Uterus (tissue), 2 donors: ENCODE measurements around the gene BHLHE40.

ENCODE experiments used
- CTCF ChIP-seq, 4 experiments: fragments of 200-600 bp in 2 of 4; fragments of 450-650 bp in 2 of 4; sonication (generic) in 2 of 4; IDR thresholded peaks; one replicate each; pipeline ENCODE4 v1.5.1; 2016 to 2019; ENCODE audit warnings: antibody characterized with exemption in 4 of 4, mild to moderate bottlenecking in 2 of 4, moderate library complexity in 1 of 4
- POLR2A ChIP-seq, 2 donors: fragments of 450-650 bp; IDR thresholded peaks; one replicate each; pipeline ENCODE4 v1.6.1; 2016; ENCODE audit warnings: antibody characterized with exemption in 2 of 2, mild to moderate bottlenecking in 1 of 2, moderate library complexity in 1 of 2

DNA sequence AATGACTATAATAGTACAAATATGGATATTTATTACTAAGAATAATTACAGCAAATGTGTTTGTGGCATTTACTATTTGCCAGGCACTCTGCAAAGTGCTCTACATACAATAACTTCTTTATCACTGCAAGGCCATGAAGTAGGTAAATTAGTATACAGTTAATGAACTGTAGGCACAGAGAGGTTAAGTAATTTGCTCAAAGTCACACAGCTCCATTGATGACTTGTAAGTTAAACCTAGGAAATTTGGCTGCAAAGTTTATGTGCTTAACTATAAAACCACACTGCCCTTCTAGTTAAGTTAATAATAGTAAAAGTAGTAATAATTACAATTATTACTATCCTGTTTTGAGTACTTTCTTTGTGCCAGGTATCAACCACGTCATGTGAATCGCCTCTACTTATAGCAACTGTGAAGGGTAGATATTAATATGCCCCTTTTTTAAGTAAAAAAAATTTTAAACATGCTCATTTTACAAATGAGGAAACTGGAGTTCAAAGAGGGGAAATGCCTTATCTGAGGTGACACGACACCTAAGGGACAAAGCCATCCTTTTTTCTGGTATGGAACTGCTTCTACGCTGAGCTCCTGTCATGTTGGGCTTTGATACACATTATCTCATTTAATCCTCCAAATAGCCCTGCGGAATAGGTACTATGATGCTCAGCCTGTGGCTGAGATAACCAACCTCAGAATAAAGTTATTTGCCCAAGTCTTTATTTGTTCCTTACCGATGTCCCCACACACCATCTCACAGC, 8.5 kb downstream of the BHLHE40 start:
- no peak for TF ChIP-seq CTCF (IDR thresholded peaks at IDR 0.05)
- TF ChIP-seq POLR2A (IDR thresholded peaks at IDR 0.05), result no peak
